ENCODE data around the gene CACNA2D3. TPM values are rescaled to one million over a fixed set of nuclear protein-coding genes. Genes with fewer than 3 reads are reported as not detected.

The CACNA2D3 gene
- total RNA-seq, 1 experiment from 2014 or later: not detected

DNA sequence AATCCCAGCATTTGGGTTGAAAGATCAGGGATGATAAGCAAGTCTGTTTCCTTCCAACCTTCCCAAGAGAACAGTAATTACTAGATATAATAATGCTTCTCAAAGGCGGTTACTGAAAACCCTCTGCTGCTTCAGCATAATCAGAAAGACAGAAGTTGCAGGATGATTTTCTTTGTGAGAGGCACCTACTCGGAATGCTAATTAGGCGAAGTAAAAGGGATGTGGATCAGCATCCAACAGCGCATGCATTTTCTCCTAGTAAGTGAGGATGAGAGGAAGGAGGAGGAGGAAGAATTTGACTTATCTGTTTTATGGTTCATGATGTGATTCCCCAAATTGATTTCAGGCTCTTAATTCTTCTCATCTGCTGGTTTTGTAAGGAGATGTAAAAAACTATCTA is 118.0 kb downstream of the CACNA2D3 start:
- DNase-seq (no peak), ATAC-seq (no peak)
- no peak overlapping the region for H3K27ac ChIP-seq (ENCODE audit: low read length)
- H3F3A ChIP-seq (ENCODE audit: low read length, unreplicated experiment): no peaks in the 10 kb centered on the region
- H3K36me3 ChIP-seq (ENCODE audit: low read depth, low read length): no peaks in the 10 kb centered on the region
- H3K4me1 ChIP-seq (ENCODE audit: insufficient read depth, low read length): 0 out of 2 replicates have a peak, but pooled peaks cover 3% of the 10 kb centered on the region
- no peak overlapping the region for H3K4me3 ChIP-seq (ENCODE audit: low read length)
- intact Hi-C loops (cut with micrococcal nuclease): no loop called here
- no peaks in the 10 kb centered on the region for H4K20me1 ChIP-seq (ENCODE audit: low read length)
- TF ChIP-seq EZH2phosphoT487 (IDR thresholded peaks at IDR 0.05; ENCODE audit: borderline replicate concordance, low read length) (no peak), EZH2 (IDR thresholded peaks at IDR 0.05; ENCODE audit: low read length, unreplicated experiment) (no peak)
- TF ChIP-seq, protein P1, sequence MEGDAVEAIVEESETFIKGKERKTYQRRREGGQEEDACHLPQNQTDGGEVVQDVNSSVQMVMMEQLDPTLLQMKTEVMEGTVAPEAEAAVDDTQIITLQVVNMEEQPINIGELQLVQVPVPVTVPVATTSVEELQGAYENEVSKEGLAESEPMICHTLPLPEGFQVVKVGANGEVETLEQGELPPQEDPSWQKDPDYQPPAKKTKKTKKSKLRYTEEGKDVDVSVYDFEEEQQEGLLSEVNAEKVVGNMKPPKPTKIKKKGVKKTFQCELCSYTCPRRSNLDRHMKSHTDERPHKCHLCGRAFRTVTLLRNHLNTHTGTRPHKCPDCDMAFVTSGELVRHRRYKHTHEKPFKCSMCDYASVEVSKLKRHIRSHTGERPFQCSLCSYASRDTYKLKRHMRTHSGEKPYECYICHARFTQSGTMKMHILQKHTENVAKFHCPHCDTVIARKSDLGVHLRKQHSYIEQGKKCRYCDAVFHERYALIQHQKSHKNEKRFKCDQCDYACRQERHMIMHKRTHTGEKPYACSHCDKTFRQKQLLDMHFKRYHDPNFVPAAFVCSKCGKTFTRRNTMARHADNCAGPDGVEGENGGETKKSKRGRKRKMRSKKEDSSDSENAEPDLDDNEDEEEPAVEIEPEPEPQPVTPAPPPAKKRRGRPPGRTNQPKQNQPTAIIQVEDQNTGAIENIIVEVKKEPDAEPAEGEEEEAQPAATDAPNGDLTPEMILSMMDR (conservative IDR thresholded peaks at IDR 0.05; ENCODE audit: low read depth, low read length): no peak
- no peak overlapping the region for H3K9ac ChIP-seq (ENCODE audit: low read length)
- ChIA-PET CTCF (no interaction called here), POLR2A (ENCODE audit: unreplicated experiment) (no interaction called here)
- no TSS peak for BruUV-seq (replicated peaks)
- H3K27me3 ChIP-seq (ENCODE audit: low read length): peaks cover 3% of the 10 kb centered on the region; the same call in 1 of the 2 replicates
- H3K9me3 ChIP-seq (ENCODE audit: low read length): no peaks in the 10 kb centered on the region
- no peak overlapping the region for H3K4me2 ChIP-seq (ENCODE audit: low read length)
- no peaks in the 10 kb centered on the region for H3K79me2 ChIP-seq (ENCODE audit: low read length)
- H2AFZ ChIP-seq (ENCODE audit: low read length): no peak overlapping the region
- no peaks in the 10 kb centered on the region for H3K9me2 ChIP-seq (replicated peaks; ENCODE audit: low read length)

DNA sequence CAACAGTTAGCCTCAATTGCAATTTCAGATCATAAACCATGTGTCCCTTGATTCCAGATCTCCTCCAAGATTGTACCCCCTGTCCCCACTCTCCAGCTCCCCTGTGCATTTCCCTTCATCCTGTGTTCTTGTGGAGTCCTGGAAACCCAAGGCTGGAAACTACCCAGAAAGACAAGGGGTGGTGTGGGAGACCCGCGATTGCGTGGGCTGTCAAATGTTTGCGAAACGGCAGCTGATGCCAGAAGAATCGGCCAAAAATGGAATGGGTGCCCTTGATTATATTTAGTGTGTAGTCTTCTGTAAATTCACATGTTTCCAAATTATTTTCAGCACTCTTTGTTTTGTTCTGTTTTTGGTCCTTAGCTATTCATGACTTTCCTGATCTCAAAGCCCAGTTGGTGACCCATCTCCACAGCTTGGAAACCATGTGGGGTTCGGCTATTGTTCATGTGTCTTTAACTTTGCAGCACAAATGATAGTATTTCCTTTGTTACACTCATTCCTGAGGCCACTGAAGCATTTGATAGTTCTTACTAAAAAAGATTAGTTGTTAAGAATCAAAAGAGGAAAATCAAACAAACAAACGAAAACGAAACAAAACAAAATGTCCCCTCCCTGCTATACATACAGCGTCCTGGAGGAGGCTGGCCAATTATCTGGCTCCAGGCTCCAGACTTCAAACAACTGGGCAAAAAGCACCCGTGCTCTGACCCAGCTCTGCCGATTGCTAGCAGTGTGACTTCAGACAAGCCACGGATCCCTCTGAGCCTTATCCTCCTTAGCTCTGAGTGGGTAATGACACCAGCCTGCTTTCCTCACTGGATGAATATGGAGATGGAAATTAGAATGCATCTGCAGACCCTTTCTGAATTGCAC is 120.9 kb downstream of the CACNA2D3 start:
- Histone ChIP-seq H3K4me3 (ENCODE audit: low read length) (peak overlapping the region; percentile 68), H4K20me1 (ENCODE audit: low read length) (no peaks in the 10 kb centered on the region), H3K79me2 (ENCODE audit: low read length) (no peaks in the 10 kb centered on the region), H3K4me2 (ENCODE audit: low read length) (peak overlapping the region; percentile 84), H3K27ac (ENCODE audit: low read length) (no peak overlapping the region), H3F3A (ENCODE audit: low read length, unreplicated experiment) (no peaks in the 10 kb centered on the region), H3K9ac (ENCODE audit: low read length) (no peak overlapping the region), H3K4me1 (ENCODE audit: insufficient read depth, low read length) (0 out of 2 replicates have a peak, but pooled peaks cover 3% of the 10 kb centered on the region), H2AFZ (ENCODE audit: low read length) (peak overlapping the region; percentile 94), H3K9me2 (replicated peaks; ENCODE audit: low read length) (no peaks in the 10 kb centered on the region), H3K9me3 (ENCODE audit: low read length) (no peaks in the 10 kb centered on the region), H3K27me3 (ENCODE audit: low read length) (no peaks in the 10 kb centered on the region), H3K36me3 (ENCODE audit: low read depth, low read length) (no peaks in the 10 kb centered on the region)
- intact Hi-C loops (cut with micrococcal nuclease): no loop called here
- BruUV-seq (replicated peaks): no TSS peak
- ChIA-PET POLR2A (ENCODE audit: unreplicated experiment) (no interaction called here), CTCF (no interaction called here)
- ATAC-seq (peak; percentile 74), DNase-seq (peak; percentile 34)
- no peak for TF ChIP-seq EZH2 (IDR thresholded peaks at IDR 0.05; ENCODE audit: low read length, unreplicated experiment)
- TF ChIP-seq, protein P1 (conservative IDR thresholded peaks at IDR 0.05; ENCODE audit: low read depth, low read length): no peak
- TF ChIP-seq EZH2phosphoT487 (IDR thresholded peaks at IDR 0.05; ENCODE audit: borderline replicate concordance, low read length): no peak
